Fibroblast of villous mesenchyme (primary cell): ENCODE data around the gene DR1. TPM values are rescaled to one million over a fixed set of nuclear protein-coding genes. Genes with fewer than 3 reads are reported as not detected.

Experiments
- DNase-seq: peaks from one replicate; pipeline ENCODE4 v3.0.0-alpha.2; 2010; ENCODE audit warnings: low read depth
- H3K4me3 ChIP-seq: 2 replicates; pipeline ENCODE4 v1.5.1; 2011; ENCODE audit warnings: low read depth, mild to moderate bottlenecking, low read length
- total RNA-seq: library from RNA; depleted of rRNA; stranded (reverse); fragments of >200 nt; gene quantifications from 2 replicates; pipeline ENCODE4 v1.2.3, GENCODE V29; 2012
- TF ChIP-seq, protein P1 (sequence below): IDR thresholded peaks from 2 replicates; pipeline ENCODE4 v1.5.1; 2012; ENCODE audit warnings: low read depth, mild to moderate bottlenecking, low read length; ENCODE audit not compliant: insufficient read depth

The DR1 gene
- total RNA-seq, 1 donor = 45.8 TPM

DNA sequence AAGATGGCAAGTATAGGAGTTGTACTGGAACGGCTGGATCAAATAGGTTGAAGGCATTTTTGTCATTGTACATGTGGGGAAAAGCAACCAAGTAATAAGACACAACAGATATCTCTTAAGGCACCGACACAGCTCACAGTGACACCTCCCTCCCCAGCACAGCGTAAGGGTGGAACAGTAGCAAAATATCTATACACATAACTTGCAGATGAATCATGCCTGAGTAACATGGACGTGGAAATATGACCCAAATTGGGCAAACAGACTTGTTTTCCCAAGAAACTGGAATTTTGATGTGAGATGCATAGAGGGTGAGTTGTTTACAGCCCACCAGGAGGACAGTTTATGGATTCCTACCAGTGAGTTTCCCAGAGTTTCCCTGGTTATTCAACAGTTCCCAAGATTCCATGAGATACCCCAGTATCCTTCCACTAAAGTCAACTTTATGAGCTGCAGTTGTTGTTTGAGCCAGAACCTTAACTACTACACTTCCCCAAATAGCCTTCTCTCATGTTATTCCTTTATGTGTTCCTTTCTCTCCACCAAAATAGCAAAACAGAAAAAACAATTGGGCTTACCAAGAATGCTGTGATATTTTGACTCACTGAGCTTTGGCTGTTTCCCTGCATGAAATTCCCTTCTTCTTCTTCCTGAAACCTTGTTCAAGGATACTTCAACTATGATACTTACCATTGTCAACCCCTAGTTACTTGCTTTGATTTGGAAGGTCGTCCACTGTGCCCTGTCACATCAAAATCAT lies 7.1 kb upstream of the DR1 start:
- H3K4me3 ChIP-seq = no peak overlapping the region
- peak; percentile 88 for DNase-seq
- TF ChIP-seq, protein P1, sequence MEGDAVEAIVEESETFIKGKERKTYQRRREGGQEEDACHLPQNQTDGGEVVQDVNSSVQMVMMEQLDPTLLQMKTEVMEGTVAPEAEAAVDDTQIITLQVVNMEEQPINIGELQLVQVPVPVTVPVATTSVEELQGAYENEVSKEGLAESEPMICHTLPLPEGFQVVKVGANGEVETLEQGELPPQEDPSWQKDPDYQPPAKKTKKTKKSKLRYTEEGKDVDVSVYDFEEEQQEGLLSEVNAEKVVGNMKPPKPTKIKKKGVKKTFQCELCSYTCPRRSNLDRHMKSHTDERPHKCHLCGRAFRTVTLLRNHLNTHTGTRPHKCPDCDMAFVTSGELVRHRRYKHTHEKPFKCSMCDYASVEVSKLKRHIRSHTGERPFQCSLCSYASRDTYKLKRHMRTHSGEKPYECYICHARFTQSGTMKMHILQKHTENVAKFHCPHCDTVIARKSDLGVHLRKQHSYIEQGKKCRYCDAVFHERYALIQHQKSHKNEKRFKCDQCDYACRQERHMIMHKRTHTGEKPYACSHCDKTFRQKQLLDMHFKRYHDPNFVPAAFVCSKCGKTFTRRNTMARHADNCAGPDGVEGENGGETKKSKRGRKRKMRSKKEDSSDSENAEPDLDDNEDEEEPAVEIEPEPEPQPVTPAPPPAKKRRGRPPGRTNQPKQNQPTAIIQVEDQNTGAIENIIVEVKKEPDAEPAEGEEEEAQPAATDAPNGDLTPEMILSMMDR = no peak

DNA sequence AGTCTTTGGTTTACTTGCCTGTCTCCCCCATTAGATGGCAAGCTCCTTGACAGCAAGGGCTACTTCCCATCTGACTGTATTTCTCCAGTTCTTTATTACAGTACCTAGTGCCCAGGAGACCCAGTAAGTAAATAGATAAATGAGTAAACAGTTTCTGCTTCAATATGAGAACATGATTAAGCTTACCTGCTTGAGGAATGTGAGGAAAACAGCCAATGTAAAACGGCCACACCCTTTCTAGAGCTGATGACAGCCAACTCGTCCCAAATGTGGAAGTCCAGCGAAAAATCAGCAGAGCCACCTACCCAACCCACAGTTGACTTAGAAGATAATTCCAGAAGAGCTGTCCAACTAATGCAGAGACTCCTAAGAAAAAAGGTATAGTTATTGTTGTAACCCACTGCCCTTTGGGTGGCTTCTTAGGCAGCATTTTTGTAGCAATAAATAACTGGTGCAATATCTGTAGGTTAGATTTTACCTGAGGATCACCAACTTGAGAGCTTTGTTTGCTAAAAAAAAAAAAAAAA lies 6.5 kb upstream of the DR1 start:
- TF ChIP-seq, protein P1 = no peak
- no peak for DNase-seq
- no peak overlapping the region for H3K4me3 ChIP-seq

DNA sequence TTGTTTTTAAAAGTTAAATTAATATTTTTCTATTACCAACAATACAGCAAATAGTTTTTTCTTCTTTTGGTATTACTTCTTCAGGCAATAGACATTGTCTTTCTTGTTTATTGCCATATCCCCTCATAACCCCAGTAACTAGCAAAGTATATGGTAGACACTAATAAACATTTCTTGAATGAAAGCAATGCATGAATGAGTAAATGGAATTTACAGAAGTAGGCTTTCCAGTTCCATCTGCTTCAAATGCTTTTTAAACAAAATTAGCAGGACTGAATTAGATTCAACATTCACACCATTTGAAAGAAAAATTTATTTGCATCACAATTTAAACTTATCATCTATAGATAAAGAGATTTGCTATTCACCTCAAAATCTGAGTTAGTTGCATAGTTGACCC lies 5.6 kb upstream of the DR1 start:
- DNase-seq = no peak
- TF ChIP-seq, protein P1 = no peak
- H3K4me3 ChIP-seq = no peak overlapping the region

DNA sequence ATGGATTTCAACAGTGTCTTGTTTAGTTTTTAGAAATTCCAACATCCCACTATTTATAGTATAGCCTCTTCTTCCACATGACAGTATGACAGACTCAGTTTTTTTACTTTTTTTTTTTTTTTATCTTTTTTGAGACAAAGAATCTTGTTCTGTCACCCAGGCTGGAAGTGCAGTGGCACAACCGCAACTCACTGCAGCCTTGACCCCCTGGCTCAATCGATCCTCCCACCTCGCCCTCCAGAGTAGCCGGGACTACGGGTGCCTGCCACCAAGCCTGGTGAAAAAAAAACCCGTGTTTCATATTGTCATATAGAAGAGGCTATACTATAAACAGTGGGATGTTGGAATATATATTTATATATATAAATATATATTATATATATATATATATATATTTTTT lies 1.2 kb upstream of the DR1 start:
- DNase-seq = no peak
- TF ChIP-seq, protein P1 = no peak
- no peak overlapping the region for H3K4me3 ChIP-seq

DNA sequence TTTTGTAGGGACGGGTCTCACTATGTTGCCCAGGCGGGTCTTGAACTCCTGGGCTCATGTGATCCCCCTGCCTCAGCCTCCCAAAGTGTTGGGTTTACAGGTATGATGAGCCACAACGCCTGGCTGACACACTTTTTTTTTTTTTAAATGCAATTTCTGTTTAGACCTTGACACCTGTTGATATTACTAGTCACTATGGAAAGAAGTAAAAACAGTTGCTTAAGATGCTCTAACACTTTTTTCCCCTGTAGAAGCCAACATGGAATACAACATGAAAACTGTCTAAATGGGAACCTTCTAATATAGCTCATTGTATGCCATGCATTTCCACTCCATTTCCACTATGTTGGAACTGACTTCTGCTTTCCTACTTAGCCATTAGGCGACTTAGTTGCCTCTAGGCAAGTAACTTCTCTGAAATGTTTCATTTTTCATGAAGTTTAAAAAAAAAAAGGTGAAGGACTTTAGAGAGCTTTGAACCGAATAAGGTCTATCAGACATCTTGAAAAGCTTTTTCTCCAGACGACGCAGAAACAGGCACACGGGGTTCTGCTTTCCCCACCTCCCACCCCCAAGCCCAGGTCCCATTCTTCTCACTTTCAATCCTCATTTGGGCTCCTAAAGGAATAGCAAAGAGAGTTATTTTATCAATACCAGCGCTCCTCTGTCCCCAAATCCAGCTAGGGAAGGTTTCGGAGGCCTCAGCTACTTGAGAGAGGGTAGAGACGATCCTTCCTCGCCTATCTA lies 648 bp upstream of the DR1 start:
- TF ChIP-seq, protein P1 = no peak
- DNase-seq = peak; percentile 34

DNA sequence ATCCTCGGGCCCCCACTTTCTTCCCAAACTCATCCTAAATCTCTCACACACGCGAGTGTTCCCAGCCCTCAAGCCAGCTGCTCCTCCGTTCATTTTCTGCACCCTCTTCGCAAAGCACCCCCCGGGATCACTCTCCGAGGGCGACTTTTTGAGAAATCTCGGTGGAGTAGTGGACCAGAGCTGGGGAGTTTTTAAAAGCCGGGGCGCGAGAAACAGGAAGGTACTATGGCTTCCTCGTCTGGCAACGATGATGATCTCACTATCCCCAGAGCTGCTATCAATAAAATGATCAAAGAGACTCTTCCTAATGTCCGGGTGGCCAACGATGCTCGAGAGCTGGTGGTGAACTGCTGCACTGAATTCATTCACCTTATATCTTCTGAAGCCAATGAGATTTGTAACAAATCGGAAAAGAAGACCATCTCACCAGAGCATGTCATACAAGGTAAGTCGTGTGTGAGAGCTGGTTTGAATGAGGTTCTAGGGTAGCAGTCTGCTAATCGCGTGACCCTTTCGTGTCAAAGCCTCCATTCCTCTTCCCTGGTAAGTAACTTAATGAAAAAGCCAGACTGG lies 800 bp downstream of the DR1 start:
- DNase-seq = peak; percentile 40
- H3K4me3 ChIP-seq = peak overlapping the region; percentile 75
- TF ChIP-seq, protein P1 = no peak

More for the DNA sequence above, 648 bp upstream of the DR1 start:
- peak overlapping the region; percentile 75 for H3K4me3 ChIP-seq
